Activated T-cell treated with anti-CD3 and anti-CD28 coated beads, Interleukin-2, amount 50 U/mL, for 1 hour (primary cell): ENCODE data around the gene TFDP2.
"Not testable (repeated sequence)": the region's sequence is repeated elsewhere in the genome, so short reads cannot be mapped to it uniquely, and the experiment has no call there.

Source experiments
- DNase-seq: peaks from one replicate; pipeline ENCODE4 v3.0.0-alpha.2; 2020

The TFDP2 gene

GRCh38 chr3:142148792-142149672 is at the start of gene TFDP2:
Gene TFDP2 (minus strand): TSS chr3:142149544. CDS start chr3:142101749, 47,795 bp downstream.
- DNase-seq = peak; percentile 82

GRCh38 chr3:142188846-142189245 is 39.5 kb upstream of the TFDP2 start:
- no peak for DNase-seq

- DNase-seq = peak; percentile 26
These were observed 31.5 kb upstream of the TFDP2 start for GRCh38 chr3:142180761-142181362.

- DNase-seq = no peak
These were observed 26.1 kb upstream of the TFDP2 start for GRCh38 chr3:142175478-142175877.

GRCh38 chr3:142174559-142174958 is 25.2 kb upstream of the TFDP2 start:
- DNase-seq = no peak

- no peak for DNase-seq
These were observed 19.2 kb upstream of the TFDP2 start for GRCh38 chr3:142168514-142168913.

- no peak for DNase-seq
These were observed 15.8 kb upstream of the TFDP2 start for GRCh38 chr3:142165194-142165593.

GRCh38 chr3:142159083-142159740 is 9.9 kb upstream of the TFDP2 start:
- DNase-seq = no peak

GRCh38 chr3:142154186-142154585 is 4.8 kb upstream of the TFDP2 start:
- no peak for DNase-seq

- no peak for DNase-seq
These were observed 3.0 kb upstream of the TFDP2 start for GRCh38 chr3:142152384-142152783.

- DNase-seq = no peak
These were observed 2.5 kb upstream of the TFDP2 start for GRCh38 chr3:142151828-142152227.

- DNase-seq = no peak
These were observed 1.9 kb upstream of the TFDP2 start for GRCh38 chr3:142151240-142151639.

GRCh38 chr3:142150271-142150670 is 927 bp upstream of the TFDP2 start:
- DNase-seq = no peak

- DNase-seq = no peak
These were observed 289 bp upstream of the TFDP2 start for GRCh38 chr3:142149673-142149992.

GRCh38 chr3:142148044-142148791 is 1.1 kb downstream of the TFDP2 start:
- no peak for DNase-seq

GRCh38 chr3:142144587-142144986 is 4.8 kb downstream of the TFDP2 start:
- DNase-seq = not testable (repeated sequence)

- not testable (repeated sequence) for DNase-seq
These were observed 8.6 kb downstream of the TFDP2 start for GRCh38 chr3:142140608-142141285.

- DNase-seq = not testable (repeated sequence)
These were observed 12.3 kb downstream of the TFDP2 start for GRCh38 chr3:142137089-142137488.

GRCh38 chr3:142134799-142135325 is 14.5 kb downstream of the TFDP2 start:
- no peak for DNase-seq

GRCh38 chr3:142129516-142130171 is 19.7 kb downstream of the TFDP2 start:
- no peak for DNase-seq

- DNase-seq = no peak
These were observed 21.2 kb downstream of the TFDP2 start for GRCh38 chr3:142127941-142128658.
